ENCODE data around the gene KCNQ1OT1. TPM values are rescaled to one million over a fixed set of nuclear protein-coding genes. Genes with fewer than 3 reads are reported as not detected.

Gene KCNQ1OT1
- polyA plus RNA-seq, 1 donor = 2.8 TPM

GRCh38 chr11:2688381-2689231, 11.2 kb downstream of the KCNQ1OT1 start:
- no peak for DNase-seq

GRCh38 chr11:2687782-2688191, 12.0 kb downstream of the KCNQ1OT1 start:
- DNase-seq = no peak

- no peak for DNase-seq
Observed at GRCh38 chr11:2687223-2687530, 12.6 kb downstream of the KCNQ1OT1 start.

GRCh38 chr11:2686360-2687222, 13.2 kb downstream of the KCNQ1OT1 start:
- no peak for DNase-seq

GRCh38 chr11:2685566-2686359, 14.0 kb downstream of the KCNQ1OT1 start:
- DNase-seq = no peak

GRCh38 chr11:2685051-2685450, 14.7 kb downstream of the KCNQ1OT1 start:
- no peak for DNase-seq

GRCh38 chr11:2684581-2684980, 15.2 kb downstream of the KCNQ1OT1 start:
- no peak for DNase-seq

GRCh38 chr11:2683806-2684205, 16.0 kb downstream of the KCNQ1OT1 start:
- no peak for DNase-seq

- no peak for DNase-seq
Observed at GRCh38 chr11:2681408-2682145, 18.2 kb downstream of the KCNQ1OT1 start.

GRCh38 chr11:2679011-2679676, 20.6 kb downstream of the KCNQ1OT1 start:
- DNase-seq = no peak

- no peak for DNase-seq
Observed at GRCh38 chr11:2678396-2678795, 21.4 kb downstream of the KCNQ1OT1 start.

- DNase-seq = no peak
Observed at GRCh38 chr11:2677127-2677526, 22.7 kb downstream of the KCNQ1OT1 start.

- no peak for DNase-seq
Observed at GRCh38 chr11:2675540-2675939, 24.3 kb downstream of the KCNQ1OT1 start.

GRCh38 chr11:2674658-2675131, 25.1 kb downstream of the KCNQ1OT1 start:
- no peak for DNase-seq

- DNase-seq = no peak
Observed at GRCh38 chr11:2673871-2674471, 25.8 kb downstream of the KCNQ1OT1 start.

GRCh38 chr11:2673250-2673610, 26.6 kb downstream of the KCNQ1OT1 start:
- no peak for DNase-seq

GRCh38 chr11:2672553-2673249, 27.1 kb downstream of the KCNQ1OT1 start:
- DNase-seq = no peak

GRCh38 chr11:2671748-2672147, 28.0 kb downstream of the KCNQ1OT1 start:
- no peak for DNase-seq

- no peak for DNase-seq
Observed at GRCh38 chr11:2670541-2671100, 29.2 kb downstream of the KCNQ1OT1 start.
